Measurements from ENCODE around the gene TRO.

- TF ChIP-seq, protein P1, sequence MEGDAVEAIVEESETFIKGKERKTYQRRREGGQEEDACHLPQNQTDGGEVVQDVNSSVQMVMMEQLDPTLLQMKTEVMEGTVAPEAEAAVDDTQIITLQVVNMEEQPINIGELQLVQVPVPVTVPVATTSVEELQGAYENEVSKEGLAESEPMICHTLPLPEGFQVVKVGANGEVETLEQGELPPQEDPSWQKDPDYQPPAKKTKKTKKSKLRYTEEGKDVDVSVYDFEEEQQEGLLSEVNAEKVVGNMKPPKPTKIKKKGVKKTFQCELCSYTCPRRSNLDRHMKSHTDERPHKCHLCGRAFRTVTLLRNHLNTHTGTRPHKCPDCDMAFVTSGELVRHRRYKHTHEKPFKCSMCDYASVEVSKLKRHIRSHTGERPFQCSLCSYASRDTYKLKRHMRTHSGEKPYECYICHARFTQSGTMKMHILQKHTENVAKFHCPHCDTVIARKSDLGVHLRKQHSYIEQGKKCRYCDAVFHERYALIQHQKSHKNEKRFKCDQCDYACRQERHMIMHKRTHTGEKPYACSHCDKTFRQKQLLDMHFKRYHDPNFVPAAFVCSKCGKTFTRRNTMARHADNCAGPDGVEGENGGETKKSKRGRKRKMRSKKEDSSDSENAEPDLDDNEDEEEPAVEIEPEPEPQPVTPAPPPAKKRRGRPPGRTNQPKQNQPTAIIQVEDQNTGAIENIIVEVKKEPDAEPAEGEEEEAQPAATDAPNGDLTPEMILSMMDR (IDR thresholded peaks at IDR 0.05): no peak
- no peak for TF ChIP-seq POLR2A (IDR thresholded peaks at IDR 0.05)
Observed at GRCh38 chrX:54978448-54978847, 57.8 kb downstream of the TRO start.

All from thyroid gland (tissue), 4 donors.